ENCODE measurements around the gene TYMP. TPM values are rescaled to one million over a fixed set of nuclear protein-coding genes. Genes with fewer than 3 reads are reported as not detected.

TYMP gene
- total RNA-seq, 2 donors from 2014 or later: 90.4 to 95.7 TPM

- Histone ChIP-seq H3K36me3 (no peaks in the 10 kb centered on the region), H3K9me3 (no peaks in the 10 kb centered on the region), H3K27ac (no peak overlapping the region), H3K4me1 (ENCODE audit: control insufficient read depth in 1 of 2, low read depth in 2 of 2) (peaks cover 5 to 22% of the 10 kb centered on the region in 2 donors), H3K27me3 (replicated peaks; ENCODE audit: insufficient read depth) (no peaks in the 10 kb centered on the region), H3K4me3 (no peak overlapping the region)
- no peak for TF ChIP-seq CTCF (IDR thresholded peaks at IDR 0.05)
- DNase-seq (ENCODE audit: low spot score) (no peak), ATAC-seq (ENCODE audit: insufficient number of reproducible peaks, low FRiP score, low read depth) (no peak)
Observed at GRCh38 chr22:50546326-50547262, 16.8 kb upstream of the TYMP start.

GRCh38 chr22:50545522-50546325, 15.9 kb upstream of the TYMP start, which contains the start of gene KLHDC7B:
Gene KLHDC7B, plus strand, starts transcription at chr22:50545899. Its CDS starts 345 bp downstream, at chr22:50546244.
- ATAC-seq (ENCODE audit: insufficient number of reproducible peaks, low FRiP score, low read depth) (no peak), DNase-seq (ENCODE audit: low spot score) (no peak)
- no peak for TF ChIP-seq CTCF (IDR thresholded peaks at IDR 0.05)

GRCh38 chr22:50544746-50545253, 15.0 kb upstream of the TYMP start:
- DNase-seq (ENCODE audit: low spot score) (no peak), ATAC-seq (ENCODE audit: insufficient number of reproducible peaks, low FRiP score, low read depth) (no peak)
- no peak overlapping the region for H3K27ac ChIP-seq
- no peaks in the 10 kb centered on the region for H3K9me3 ChIP-seq
- TF ChIP-seq CTCF (IDR thresholded peaks at IDR 0.05): no peak
- H3K4me3 ChIP-seq: peak overlapping the region; percentile 54
- H3K4me1 ChIP-seq (ENCODE audit: control insufficient read depth in 1 of 2, low read depth in 2 of 2): peaks cover 5 to 22% of the 10 kb centered on the region in 2 donors
- H3K27me3 ChIP-seq (replicated peaks; ENCODE audit: insufficient read depth): no peaks in the 10 kb centered on the region
- H3K36me3 ChIP-seq: no peaks in the 10 kb centered on the region

More at GRCh38 chr22:50545522-50546325, 15.9 kb upstream of the TYMP start, which contains the start of gene KLHDC7B:
- no peaks in the 10 kb centered on the region for H3K27me3 ChIP-seq (replicated peaks; ENCODE audit: insufficient read depth)
- no peaks in the 10 kb centered on the region for H3K9me3 ChIP-seq
- H3K27ac ChIP-seq: no peak within 1 kb of the TSS
- no peak within 1 kb of the TSS for H3K4me3 ChIP-seq
- peaks cover 5 to 22% of the 10 kb centered on the region in 2 donors for H3K4me1 ChIP-seq (ENCODE audit: control insufficient read depth in 1 of 2, low read depth in 2 of 2)
- no peaks in the 10 kb centered on the region for H3K36me3 ChIP-seq

- Histone ChIP-seq H3K27me3 (replicated peaks; ENCODE audit: insufficient read depth) (no peaks in the 10 kb centered on the region), H3K4me1 (ENCODE audit: control insufficient read depth in 1 of 2, low read depth in 2 of 2) (peaks cover 7 to 22% of the 10 kb centered on the region in 2 donors), H3K27ac (no peak overlapping the region), H3K9me3 (no peaks in the 10 kb centered on the region), H3K36me3 (no peaks in the 10 kb centered on the region), H3K4me3 (peak overlapping the region; percentile 54)
- DNase-seq (ENCODE audit: low spot score): no peak
- no peak for ATAC-seq (ENCODE audit: insufficient number of reproducible peaks, low FRiP score, low read depth)
- no peak for TF ChIP-seq CTCF (IDR thresholded peaks at IDR 0.05)
Observed at GRCh38 chr22:50544078-50544745, 14.4 kb upstream of the TYMP start.

All from thoracic aorta (tissue), 2 donors.